ENCODE results near the gene KLB. TPM values are rescaled to one million over a fixed set of nuclear protein-coding genes. Genes with fewer than 3 reads are reported as not detected.
"Not testable (repeated sequence)": the region's sequence is repeated elsewhere in the genome, so short reads cannot be mapped to it uniquely, and the experiment has no call there.

KLB gene
- total RNA-seq, 1 experiment from 2014 or later, result 0.09 TPM

DNA sequence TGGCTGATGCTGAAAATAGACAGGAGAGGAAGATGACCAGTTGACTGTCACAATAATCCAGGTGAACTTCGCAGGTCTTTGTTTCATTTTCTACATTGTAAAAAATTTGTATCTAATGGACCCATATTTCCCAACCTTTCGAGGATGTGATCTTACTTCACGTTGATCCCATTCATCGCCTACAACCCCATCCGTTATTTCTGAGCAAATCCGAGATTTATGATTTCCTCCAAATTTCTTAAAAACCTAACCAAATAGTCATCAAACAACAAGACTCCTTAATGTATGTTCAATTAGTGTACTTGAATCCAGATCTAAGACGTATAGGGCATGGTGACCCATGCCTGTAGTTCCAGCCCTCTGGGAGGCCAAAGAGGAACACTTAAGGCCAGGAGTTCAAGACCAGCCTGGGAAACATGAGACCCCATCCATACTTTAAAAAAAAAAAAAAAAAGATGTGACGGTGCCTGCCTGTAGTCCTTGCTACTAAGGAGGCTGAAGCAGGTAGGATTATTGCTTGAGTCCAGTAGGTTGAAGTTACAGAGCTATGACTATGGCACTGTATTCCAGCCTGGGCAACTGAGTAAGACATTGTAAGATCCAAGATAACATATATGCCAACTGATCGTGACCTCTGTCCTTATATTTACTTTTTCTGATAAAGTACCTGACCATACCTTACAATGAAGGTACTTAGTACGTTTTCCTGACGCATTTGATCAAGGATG lies 46.3 kb downstream of the KLB start:
- CTCF ChIA-PET, result no interaction called here
- H3K36me3 Mint-ChIP-seq (ENCODE audit: insufficient read depth, unreplicated experiment), result peaks cover 65% of the 10 kb centered on the region
- TF ChIP-seq, protein P1, sequence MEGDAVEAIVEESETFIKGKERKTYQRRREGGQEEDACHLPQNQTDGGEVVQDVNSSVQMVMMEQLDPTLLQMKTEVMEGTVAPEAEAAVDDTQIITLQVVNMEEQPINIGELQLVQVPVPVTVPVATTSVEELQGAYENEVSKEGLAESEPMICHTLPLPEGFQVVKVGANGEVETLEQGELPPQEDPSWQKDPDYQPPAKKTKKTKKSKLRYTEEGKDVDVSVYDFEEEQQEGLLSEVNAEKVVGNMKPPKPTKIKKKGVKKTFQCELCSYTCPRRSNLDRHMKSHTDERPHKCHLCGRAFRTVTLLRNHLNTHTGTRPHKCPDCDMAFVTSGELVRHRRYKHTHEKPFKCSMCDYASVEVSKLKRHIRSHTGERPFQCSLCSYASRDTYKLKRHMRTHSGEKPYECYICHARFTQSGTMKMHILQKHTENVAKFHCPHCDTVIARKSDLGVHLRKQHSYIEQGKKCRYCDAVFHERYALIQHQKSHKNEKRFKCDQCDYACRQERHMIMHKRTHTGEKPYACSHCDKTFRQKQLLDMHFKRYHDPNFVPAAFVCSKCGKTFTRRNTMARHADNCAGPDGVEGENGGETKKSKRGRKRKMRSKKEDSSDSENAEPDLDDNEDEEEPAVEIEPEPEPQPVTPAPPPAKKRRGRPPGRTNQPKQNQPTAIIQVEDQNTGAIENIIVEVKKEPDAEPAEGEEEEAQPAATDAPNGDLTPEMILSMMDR (IDR thresholded peaks at IDR 0.05; ENCODE audit: unreplicated experiment), result no peak
- H3K4me1 Mint-ChIP-seq (ENCODE audit: low read depth, unreplicated experiment), result peaks cover 9% of the 10 kb centered on the region
- no TSS peak for BruUV-seq (replicated peaks)
- intact Hi-C loops (cut with micrococcal nuclease; ENCODE audit: unreplicated experiment), result loop anchor here (10.0 kb wide), 1 partner anchor 98 kb away; no protein-coding TSS in a partner anchor
- no peak overlapping the region for H3K4me3 Mint-ChIP-seq (ENCODE audit: low read depth, unreplicated experiment)
- DNase-seq, result no peak
- no peaks in the 10 kb centered on the region for H3K27me3 Mint-ChIP-seq (ENCODE audit: unreplicated experiment)
- H3K9me3 Mint-ChIP-seq (ENCODE audit: low read depth, unreplicated experiment), result no peaks in the 10 kb centered on the region
- H3K27ac Mint-ChIP-seq (ENCODE audit: unreplicated experiment), result no peak overlapping the region

DNA sequence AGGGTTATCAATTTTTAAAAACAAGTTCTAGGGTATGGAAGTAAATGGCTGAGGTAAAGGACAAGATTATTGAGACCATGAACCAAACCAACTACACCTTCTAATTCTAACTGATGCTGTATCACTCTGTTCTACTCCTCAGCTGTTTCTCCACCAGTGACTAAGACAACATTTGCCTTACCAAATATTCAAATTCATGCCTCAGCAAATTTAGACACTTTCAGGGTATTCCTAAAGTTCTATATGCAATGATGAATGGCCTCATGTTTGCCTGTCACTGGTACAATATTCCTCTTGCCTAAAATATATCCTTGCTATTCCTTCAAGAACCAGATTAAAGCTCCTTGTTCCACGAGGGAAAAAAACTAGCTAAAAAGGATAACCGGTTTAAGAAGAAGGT lies 47.0 kb downstream of the KLB start:
- TF ChIP-seq, protein P1 (IDR thresholded peaks at IDR 0.05; ENCODE audit: unreplicated experiment), result no peak

DNA sequence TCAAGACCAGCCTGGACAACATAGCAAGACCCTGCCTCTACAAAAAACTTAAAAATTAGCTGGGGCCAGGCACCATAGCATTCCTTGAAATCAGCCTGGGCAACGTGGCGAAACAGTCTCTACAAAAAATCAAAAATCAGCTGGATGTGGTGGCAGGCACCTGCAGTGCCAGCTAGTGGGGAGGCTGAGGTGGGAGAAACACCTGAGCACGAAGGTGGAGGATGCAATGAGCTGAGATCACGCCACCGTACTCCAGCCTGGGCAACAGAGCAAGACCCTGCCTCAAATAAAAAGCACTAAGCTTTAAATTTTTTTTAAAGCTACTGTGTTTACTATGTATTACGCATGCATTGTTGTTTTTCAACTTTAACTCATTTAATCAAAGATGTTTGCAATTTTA lies 48.8 kb downstream of the KLB start:
- DNase-seq, result no peak
- intact Hi-C loops (cut with micrococcal nuclease; ENCODE audit: unreplicated experiment), result loop anchor here (10.0 kb wide), 1 partner anchor 101 kb away; no protein-coding TSS in a partner anchor
- no peaks in the 10 kb centered on the region for H3K27me3 Mint-ChIP-seq (ENCODE audit: unreplicated experiment)
- H3K4me3 Mint-ChIP-seq (ENCODE audit: low read depth, unreplicated experiment), result no peak overlapping the region
- peaks cover 89% of the 10 kb centered on the region for H3K36me3 Mint-ChIP-seq (ENCODE audit: insufficient read depth, unreplicated experiment)
- H3K4me1 Mint-ChIP-seq (ENCODE audit: low read depth, unreplicated experiment), result peaks cover 9% of the 10 kb centered on the region
- CTCF ChIA-PET, result no interaction called here
- H3K27ac Mint-ChIP-seq (ENCODE audit: unreplicated experiment), result no peak overlapping the region
- TF ChIP-seq, protein P1 (IDR thresholded peaks at IDR 0.05; ENCODE audit: unreplicated experiment), result no peak
- H3K9me3 Mint-ChIP-seq (ENCODE audit: low read depth, unreplicated experiment), result no peaks in the 10 kb centered on the region
- no TSS peak for BruUV-seq (replicated peaks)

More for the DNA sequence above, 47.0 kb downstream of the KLB start:
- H3K36me3 Mint-ChIP-seq (ENCODE audit: insufficient read depth, unreplicated experiment), result peaks cover 72% of the 10 kb centered on the region
- no peaks in the 10 kb centered on the region for H3K9me3 Mint-ChIP-seq (ENCODE audit: low read depth, unreplicated experiment)
- CTCF ChIA-PET, result no interaction called here
- peaks cover 9% of the 10 kb centered on the region for H3K4me1 Mint-ChIP-seq (ENCODE audit: low read depth, unreplicated experiment)
- H3K27me3 Mint-ChIP-seq (ENCODE audit: unreplicated experiment), result no peaks in the 10 kb centered on the region
- BruUV-seq (replicated peaks), result no TSS peak
- no peak overlapping the region for H3K27ac Mint-ChIP-seq (ENCODE audit: unreplicated experiment)
- intact Hi-C loops (cut with micrococcal nuclease; ENCODE audit: unreplicated experiment), result loop anchor here (10.0 kb wide), 1 partner anchor 99 kb away; no protein-coding TSS in a partner anchor
- no peak for DNase-seq
- H3K4me3 Mint-ChIP-seq (ENCODE audit: low read depth, unreplicated experiment), result no peak overlapping the region

DNA sequence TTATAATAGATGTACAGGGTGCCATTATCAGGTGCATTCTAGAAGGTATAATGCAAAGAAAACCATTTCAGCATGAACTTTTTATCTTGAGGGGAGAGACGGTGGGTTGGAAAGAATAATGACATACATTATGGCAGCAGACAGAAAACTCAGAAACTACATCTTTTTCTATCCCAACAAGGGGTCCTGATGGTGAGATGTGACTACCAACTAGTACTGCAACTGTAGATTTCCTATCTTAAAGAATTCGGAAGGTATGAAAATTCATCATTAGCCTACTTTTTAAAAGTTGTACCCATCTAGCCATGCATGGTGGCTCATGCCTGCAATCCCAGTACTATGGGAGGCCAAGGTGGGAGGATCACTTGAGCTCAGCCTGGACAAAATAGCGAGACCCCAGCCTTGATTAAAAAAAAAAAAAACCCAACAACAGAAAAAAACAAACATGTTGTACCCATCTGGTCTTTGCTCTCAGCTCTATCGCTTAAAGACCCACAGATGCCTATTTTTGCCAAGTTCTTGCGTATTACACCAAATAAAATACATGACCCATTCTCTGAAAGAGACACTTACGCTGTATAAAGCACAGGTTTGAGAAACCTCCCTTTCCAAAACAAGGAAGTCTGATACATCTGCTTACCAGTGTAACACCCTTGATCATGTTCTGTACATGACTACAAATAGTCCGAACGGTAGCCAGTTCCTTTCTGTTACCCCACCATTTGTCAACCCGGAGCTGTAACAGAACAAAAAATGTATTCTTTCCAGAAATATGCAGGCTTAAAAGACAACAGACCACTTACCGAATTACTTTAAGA lies 50.4 kb downstream of the KLB start:
- H3K36me3 Mint-ChIP-seq (ENCODE audit: insufficient read depth, unreplicated experiment), result peaks cover 74% of the 10 kb centered on the region

DNA sequence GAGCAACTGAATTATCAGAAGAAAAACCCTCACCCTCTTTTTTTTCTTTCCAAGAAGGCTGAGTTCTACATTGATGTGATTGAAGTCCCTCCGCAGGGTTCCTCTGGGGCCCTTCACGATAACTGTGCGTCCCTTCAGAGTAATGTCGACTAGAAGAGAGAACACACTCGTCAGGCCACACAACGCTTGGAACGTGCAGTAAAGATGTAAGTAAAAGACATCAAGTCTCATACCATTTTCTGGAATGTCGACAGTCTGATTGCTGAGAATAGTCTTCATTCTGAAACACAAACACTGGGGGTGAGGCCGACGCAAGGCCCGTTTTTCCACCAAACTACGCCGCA lies 51.4 kb downstream of the KLB start:
- peaks cover 64% of the 10 kb centered on the region for H3K36me3 Mint-ChIP-seq (ENCODE audit: insufficient read depth, unreplicated experiment)
- CTCF ChIA-PET, result interaction anchor here (1.2 kb wide), 1 partner anchor 11 kb away, joined by 3 read pairs; no protein-coding TSS in a partner anchor
- intact Hi-C loops (cut with micrococcal nuclease; ENCODE audit: unreplicated experiment), result loop anchor here (10.0 kb wide), 1 partner anchor 103 kb away; no protein-coding TSS in a partner anchor

More for the DNA sequence above, 50.4 kb downstream of the KLB start:
- Mint-ChIP-seq H3K9me3 (ENCODE audit: low read depth, unreplicated experiment) (no peaks in the 10 kb centered on the region), H3K4me3 (ENCODE audit: low read depth, unreplicated experiment) (peak overlapping the region; percentile 90), H3K27me3 (ENCODE audit: unreplicated experiment) (no peaks in the 10 kb centered on the region), H3K27ac (ENCODE audit: unreplicated experiment) (peak overlapping the region; percentile 98), H3K4me1 (ENCODE audit: low read depth, unreplicated experiment) (peaks cover 9% of the 10 kb centered on the region)
- CTCF ChIA-PET, result no interaction called here
- DNase-seq, result no peak
- no TSS peak for BruUV-seq (replicated peaks)
- intact Hi-C loops (cut with micrococcal nuclease; ENCODE audit: unreplicated experiment), result loop anchor here (10.0 kb wide), 1 partner anchor 102 kb away; no protein-coding TSS in a partner anchor
- TF ChIP-seq, protein P1 (IDR thresholded peaks at IDR 0.05; ENCODE audit: unreplicated experiment), result no peak

More for the DNA sequence above, 51.4 kb downstream of the KLB start:
- Mint-ChIP-seq H3K27ac (ENCODE audit: unreplicated experiment) (peak overlapping the region; percentile 98), H3K4me3 (ENCODE audit: low read depth, unreplicated experiment) (peak overlapping the region; percentile 90)
- DNase-seq; H3K9me3 Mint-ChIP-seq (ENCODE audit: low read depth, unreplicated experiment); H3K4me1 Mint-ChIP-seq (ENCODE audit: low read depth, unreplicated experiment); H3K27me3 Mint-ChIP-seq (ENCODE audit: unreplicated experiment); BruUV-seq (replicated peaks): not testable (repeated sequence)
